Left colon (tissue), 2 donors: ENCODE data around the gene MROH2B. TPM values are rescaled to one million over a fixed set of nuclear protein-coding genes. Genes with fewer than 3 reads are reported as not detected.
"Not testable (repeated sequence)": the region's sequence is repeated elsewhere in the genome, so short reads cannot be mapped to it uniquely, and the experiment has no call there.

ENCODE experiments used
- ATAC-seq: fragments of 200-7000 bp; cut with Tn5 transposase; one replicate; pipeline ENCODE4 v1.9.1; 2020; ENCODE audit warnings: mild to moderate bottlenecking, moderate library complexity
- DNase-seq, 2 donors: peaks; one replicate each; pipeline ENCODE4 v3.0.0-alpha.2; 2020
- intact Hi-C, 2 donors: fragments of 100-400 bp; cut with DNase I in 1 of 2; cut with micrococcal nuclease in 1 of 2; formaldehyde crosslinking; loops; one replicate each; pipeline versions ENCODE4 v1.11.2 to v1.14.0; 2022; cut with DNase I, micrococcal nuclease
- total RNA-seq, 2 donors: library from RNA; stranded (reverse); fragmentation: NEBNext Ultra II Directional; extraction: Animal tissue kit (Norgen Biotek cat#: 25700); gene quantifications; one replicate each; pipeline ENCODE4 v1.2.1, GENCODE V29; 2021
- donor health status: DM: no; HTN: no; CAD: no.
- donor health status: DM: yes; HTN: yes; CAD: no.

MROH2B gene
- total RNA-seq, 2 donors from 2014 or later = not detected

DNA sequence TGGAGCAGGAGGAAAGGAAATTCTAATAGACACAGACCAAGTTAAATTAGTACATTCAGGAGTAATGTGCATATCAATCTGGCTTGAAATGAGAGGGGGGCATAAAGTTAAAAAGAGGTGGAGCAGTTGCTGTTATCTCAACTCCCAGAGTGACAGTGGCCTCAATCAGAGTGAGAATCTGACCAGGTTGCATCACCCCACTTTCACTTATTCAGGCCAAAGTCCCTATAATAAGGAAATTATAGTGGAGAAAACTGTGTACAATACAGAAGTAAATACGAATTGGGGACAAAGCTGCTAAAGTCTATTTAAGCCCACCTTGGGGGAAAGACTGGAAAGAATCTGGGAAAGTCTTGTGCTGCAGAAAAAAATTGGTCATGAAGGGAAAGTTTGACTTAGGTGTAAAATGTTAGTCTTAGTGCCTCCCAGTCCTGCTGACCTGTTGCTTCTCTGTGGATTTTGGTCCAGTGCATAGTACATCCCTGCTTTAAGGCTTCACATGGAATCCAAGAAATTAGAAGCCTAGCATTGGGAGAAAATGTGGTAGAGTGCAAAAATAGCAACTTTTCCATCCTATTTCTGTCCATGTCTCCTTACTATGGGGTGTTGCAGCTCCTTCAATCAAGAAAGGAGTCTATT lies 27.9 kb downstream of the MROH2B start:
- no peak for DNase-seq
- ATAC-seq = peak; percentile 88
- intact Hi-C loops = no loop called here

DNA sequence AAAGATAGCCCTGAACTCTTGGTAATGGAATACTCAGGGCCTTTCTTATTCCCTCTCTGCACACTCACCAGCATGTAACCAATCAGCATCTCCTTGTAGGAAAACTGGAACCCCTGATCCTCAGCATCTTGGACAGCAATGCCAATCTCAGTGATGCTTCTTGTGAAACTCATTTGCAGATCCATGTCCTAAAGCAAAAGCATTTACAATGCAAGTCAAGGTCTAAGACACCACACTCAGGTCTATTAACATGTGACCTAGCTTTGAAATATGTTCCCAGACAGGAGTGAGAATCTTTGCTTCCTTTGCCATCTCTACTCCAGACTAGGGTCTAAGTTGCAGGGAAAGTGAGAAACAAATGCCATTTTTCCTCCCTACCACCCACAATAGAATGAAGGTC lies 38.2 kb downstream of the MROH2B start:
- intact Hi-C loops = no loop called here

DNA sequence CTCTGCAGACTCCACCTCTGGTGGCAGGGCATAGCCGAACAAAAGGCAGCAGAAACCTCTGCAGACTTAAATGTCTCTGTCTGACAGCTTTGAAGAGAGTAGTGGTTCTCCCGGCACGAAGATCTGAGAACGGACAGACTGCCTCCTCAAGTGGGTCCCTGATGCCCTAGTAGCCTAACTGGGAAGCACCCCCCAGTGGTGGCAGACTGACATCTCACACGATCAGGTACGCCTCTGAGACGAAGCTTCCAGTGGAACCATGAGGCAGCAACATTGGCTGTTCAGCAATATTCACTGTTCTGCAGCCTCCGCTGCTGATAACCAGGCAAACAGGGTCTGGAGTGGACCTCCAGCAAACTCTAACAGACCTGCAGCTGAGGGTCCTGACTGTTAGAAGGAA lies 48.5 kb downstream of the MROH2B start:
- ATAC-seq, intact Hi-C loops, DNase-seq: not testable (repeated sequence)

More for the DNA sequence above, 38.2 kb downstream of the MROH2B start:
- DNase-seq = no peak
- no peak for ATAC-seq

DNA sequence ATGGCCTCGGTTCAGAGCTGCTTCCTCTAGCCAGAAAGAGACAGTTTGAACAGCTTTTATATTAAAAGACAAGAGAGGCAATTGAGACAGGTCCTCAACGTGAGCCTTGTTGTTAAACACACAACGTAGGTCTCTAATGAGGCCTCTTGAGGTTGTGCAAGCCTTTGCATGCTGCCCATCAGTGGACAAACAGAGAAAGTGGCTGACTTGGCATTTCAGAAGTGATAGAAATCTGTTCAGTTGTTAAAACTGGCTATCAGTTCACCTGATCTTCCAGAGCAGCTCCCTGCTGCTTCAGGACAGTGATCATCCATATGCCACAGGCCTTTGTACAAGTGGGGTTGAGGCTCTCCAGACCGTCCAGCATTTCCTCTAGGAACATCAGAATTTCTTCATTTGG lies 58.8 kb downstream of the MROH2B start:
- ATAC-seq (no peak), DNase-seq (no peak)
- intact Hi-C loops = no loop called here

DNA sequence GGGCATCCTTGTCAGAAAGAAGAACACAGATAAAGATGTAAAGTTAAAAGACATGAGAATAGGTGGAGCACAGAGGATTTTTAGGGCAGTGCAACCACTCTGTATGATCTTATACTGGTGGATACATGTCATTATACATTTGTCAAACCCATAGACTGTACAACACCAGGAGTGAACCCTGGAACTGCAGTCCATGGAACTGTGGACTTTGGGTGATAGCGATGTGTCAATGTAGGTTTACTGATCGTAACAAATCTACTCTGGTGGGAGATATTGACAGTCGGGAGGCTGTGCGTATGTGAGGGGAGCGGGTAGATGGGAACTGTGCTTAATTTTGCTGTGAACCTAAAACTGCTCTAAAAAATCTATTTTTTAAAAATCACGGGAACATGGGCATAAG lies 60.6 kb downstream of the MROH2B start:
- intact Hi-C loops = no loop called here
- ATAC-seq (no peak), DNase-seq (no peak)

DNA sequence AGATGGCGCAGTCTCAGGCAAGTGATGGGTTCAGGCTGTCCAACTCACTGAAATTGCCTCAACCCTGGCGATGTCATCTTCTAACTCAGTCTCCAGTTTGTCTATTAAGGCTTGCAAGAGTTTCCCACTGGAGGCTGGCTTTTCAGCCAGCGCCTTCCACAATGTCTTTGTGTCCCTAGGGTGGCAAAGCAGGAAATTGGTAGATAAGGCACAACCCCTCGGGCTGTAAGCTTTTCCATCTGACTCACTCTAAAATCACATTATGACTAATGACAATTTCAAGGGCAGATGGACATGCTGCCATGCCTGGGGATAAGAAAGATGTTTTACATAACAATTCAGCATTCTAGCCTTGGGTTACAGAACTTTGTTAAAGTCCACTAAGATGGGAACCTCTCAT lies 61.9 kb downstream of the MROH2B start:
- no peak for ATAC-seq
- intact Hi-C loops = no loop called here
- no peak for DNase-seq

DNA sequence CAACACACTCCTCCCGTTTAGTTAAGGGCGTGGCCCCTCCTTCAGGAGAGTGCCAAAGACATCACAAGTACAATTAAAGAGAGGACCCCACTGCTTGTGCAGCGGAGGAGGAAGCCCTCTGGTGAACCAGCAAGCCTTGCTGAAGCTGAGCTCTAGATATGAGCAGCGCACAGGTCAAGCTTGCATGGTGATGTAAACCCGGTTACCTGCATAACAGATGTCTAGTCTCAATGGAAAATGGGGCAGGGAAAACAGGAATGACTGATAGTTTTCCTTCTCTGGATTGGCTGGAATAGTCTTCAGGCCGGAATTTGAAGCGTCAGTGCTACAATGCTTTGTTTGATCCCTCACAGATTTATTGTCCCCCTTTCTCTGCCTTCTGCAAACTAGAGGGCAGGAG lies 66.2 kb downstream of the MROH2B start:
- no peak for ATAC-seq
- intact Hi-C loops = no loop called here
- no peak for DNase-seq

DNA sequence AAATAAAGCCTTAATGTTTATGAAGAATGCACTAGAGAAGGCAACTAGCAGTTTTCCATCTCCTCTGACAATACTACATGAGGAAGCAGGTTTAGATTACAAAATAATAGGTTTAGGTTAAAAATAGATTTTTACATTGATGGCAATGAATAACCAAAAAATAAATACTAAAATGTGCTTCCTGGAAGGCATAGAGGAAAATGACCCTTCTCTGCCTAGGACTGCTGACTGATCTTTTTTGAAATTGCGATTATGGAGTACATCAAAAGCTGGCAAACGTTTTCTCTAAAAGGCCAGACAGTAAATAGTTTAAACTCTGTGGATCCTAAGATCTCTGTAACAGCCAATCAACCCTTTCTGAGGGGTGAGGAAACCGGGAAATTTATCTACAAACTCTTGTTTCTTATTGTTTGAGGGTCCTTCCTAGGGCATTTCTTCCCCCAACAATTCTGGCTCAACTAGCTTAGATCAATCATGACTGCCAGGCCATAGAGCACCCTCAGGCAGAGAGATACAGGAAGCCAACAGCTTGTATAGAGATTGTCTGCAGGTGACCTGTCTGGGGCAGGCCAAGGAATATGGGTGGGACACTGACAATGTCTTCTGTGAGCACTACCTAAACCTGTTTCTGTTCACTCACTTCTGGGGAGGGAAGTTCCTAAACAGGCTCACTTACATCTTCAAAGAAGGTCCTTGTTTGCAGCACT lies 67.3 kb downstream of the MROH2B start:
- intact Hi-C loops = no loop called here
- ATAC-seq = no peak
- DNase-seq = no peak

DNA sequence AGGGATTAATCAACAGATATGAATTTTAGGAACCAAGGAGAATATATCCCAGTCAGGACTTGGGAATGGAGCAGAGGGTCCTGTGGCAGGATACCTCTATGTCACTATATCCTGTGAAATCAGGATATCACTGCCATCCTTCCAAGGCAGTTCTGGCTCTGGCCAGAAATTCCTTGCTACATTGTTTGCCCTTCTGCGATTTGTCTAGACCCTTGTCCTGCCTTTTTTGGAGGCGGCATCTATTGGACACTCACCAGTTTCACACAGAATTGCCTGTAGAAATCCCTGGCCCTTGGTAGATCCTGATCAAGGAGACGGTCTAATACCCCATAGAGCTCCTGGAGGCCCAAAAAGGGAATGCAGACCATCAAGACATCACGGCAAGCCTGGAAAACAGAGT lies 71.2 kb downstream of the MROH2B start:
- intact Hi-C loops = no loop called here
- ATAC-seq = no peak
- no peak for DNase-seq

DNA sequence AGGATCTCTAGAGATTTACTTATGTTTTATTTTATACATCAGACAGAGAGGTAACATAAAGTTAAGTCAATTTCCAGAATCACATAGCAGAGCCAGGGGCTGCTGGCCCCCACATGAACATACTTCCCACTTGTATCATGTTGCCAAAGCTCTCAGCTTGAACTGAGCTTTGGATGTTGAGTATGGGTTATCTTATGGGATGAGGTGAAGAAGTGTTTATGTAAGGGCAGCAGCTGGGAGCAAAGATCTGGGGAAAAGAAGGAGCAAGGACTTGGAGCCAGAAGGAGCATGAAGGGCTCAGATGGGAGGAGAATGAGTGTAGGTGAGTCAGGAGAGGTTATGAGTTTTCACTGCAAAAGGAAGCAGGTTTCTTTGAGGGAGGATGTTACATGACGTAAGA lies 72.0 kb downstream of the MROH2B start:
- ATAC-seq = no peak
- intact Hi-C loops = no loop called here

DNA sequence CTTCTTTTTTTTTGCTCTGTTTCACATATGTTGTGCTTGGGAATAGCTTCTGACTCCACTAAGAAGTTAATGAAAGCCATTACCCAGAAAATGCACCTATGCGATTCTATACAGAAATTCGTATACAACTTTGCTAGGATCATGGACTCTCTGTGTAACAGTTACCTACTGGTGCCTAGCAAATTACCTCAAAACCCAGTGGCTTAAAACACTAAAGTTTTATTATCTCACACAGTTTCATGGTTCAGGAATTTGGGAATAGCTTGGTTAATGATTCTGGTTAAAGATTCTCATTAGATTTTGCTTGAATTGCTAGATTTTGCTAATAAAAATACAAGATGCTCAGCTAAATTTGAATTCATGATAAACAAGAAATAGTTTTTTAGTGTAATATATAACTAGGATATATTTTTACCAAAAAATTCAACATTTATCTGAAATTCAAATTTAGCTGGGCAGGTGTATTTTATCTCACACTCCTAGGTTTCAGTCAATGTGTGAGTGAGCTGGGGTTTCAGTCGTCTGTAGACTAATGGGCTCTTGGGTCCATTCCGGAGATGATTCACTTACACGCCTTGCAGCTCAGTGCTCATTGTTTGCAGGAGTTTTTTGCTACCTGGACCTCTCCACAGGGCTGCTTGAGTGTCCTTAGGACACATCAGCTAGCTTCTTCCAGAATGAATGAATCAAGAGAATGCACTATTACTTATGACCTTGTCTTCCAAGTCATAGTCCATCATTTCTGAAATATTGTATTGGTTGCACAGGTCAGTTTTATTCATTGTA lies 75.1 kb downstream of the MROH2B start:
- intact Hi-C loops = no loop called here
- no peak for ATAC-seq
- no peak for DNase-seq

More for the DNA sequence above, 72.0 kb downstream of the MROH2B start:
- DNase-seq = no peak

DNA sequence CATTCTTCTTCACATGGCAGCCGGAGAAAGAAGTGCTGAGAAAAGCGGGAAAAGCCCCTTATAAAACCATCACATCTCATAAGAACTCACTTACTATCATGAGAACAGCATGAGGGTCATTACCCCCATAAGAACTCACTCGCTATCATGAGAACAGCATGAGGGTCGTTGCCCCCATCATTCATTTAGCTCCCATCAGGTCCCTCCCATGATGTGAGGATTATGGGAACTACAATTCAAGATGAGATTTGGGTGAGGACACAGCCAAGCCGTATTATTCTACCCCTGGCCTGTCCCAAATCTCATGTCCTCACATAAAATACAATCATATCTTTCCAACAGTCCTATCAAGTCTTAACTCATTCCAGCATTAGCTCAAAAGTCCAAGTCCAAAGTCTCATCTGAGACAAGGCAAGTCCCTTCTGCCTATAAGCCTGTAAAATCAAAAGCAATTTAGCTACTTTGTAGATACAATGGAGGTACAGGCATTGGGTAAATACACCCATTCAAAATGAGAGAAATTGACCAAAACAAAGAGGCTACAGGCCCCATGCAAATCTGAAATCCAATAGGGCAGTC lies 79.1 kb downstream of the MROH2B start:
- ATAC-seq (no peak), DNase-seq (no peak)
- intact Hi-C loops = no loop called here

DNA sequence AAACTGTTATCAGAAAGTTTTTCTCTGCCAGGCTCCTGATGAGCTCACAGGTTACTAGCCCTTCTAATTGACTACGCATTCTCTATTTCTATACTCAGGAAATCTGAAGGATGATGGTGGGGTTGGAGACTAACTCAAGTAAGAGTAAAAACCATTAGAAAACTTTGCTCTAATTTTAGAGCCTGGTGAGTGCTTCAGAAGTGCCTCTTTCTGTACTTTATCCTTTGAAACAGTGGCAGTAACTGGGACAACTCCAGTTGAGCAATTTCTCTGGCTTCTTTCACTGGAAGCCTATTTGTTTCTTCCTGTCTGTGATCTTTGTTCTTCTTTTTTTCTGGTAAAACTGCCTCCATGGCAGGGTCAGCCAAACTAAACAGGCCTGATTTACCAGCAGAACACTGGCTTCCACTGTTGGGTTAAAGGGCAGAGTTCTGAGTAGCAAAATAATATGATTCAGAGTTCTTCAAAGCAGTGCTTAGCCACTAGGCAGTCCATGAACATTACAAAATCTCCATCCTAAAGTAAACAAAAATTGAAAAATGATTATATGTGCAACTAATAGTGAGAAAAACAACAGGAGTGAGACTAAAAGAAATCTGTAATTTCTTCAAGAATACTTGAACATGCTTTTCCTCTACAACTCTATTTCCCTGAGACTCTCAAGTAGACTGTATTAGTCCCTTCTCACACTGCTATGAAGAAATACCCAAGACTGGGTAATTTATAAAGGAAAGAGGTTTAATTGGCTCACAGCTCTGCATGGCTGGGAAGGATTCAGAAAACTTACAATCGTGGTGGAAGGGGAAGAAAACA lies 79.8 kb downstream of the MROH2B start:
- intact Hi-C loops = no loop called here
- peak in 1 of 2 donors; percentile 40 for DNase-seq
- peak; percentile 35 for ATAC-seq

DNA sequence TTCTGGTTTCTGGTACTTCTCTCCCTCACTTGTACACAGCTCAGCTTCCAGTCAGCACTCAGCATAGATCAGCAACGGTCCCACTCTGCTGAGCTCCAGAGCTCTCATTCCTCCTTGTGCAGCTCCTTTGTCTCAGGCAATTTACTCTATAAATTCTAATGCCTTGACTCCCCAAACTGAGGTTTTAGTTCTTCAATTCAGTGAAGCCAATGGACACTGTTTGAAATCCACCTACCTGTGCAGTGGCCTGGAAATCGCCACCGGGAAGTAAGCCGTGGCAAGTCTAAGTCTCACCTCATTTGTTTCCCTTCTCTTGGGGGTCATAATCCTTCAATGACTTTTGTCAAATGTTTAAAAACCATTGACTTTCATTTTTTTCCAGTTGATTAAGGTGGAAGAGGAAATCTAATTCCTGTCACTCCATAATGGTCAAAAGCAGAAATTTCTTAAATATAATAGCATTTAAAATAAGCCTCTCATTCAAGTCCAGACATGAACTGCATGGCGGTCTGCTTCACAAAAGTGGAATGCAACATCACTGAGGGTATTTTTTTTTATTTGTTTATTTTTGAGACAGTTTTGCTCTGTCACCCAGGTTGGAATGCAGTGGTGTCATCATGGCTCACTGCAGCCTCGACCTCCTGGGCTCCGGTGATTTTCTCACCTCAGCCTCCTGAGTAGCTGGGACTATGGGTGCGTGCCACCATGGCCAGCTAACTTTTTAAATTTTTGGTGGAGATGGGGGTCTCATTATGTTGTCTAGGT lies 82.2 kb downstream of the MROH2B start:
- intact Hi-C loops = no loop called here
- no peak for ATAC-seq
- DNase-seq = no peak

DNA sequence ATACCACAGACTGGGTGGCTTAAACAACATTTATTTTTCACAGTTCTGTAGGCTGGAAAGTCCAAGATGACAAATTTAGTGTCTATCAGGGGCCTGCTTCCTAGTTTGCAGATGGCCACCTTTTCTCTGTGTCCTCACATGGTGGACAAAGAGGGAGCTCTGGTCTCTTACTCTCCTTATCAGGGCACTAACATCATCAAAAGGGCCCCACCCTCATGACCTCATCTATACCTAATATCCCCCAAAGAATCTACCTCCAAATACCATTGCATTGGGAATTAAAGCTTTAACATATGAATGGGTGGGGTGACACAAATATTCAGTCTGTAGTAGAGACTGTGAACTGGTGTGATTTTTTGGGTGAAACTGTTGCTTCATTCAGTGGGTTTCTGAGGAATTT lies 83.8 kb downstream of the MROH2B start:
- intact Hi-C loops = no loop called here
- DNase-seq (no peak), ATAC-seq (no peak)

DNA sequence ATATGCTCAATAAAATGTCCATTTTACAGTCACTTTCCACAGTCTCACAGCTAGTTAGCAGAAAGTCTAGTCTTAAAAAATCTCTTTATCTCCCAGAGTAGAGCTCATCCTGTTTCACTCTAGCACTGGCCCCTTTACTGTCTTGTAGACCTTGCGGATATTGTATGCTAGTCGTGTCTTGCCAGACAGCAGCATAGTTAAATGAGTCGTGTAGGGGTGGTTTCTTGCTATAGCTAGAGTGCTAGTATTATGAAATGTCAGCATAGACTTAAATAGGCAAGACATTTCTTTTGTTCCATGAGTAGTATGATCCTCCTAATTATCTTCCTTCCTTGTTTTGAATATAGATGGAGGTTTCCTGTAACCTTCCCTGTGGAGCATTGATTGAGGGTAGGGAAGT lies 84.5 kb downstream of the MROH2B start:
- DNase-seq (no peak), ATAC-seq (no peak)
- intact Hi-C loops = no loop called here

DNA sequence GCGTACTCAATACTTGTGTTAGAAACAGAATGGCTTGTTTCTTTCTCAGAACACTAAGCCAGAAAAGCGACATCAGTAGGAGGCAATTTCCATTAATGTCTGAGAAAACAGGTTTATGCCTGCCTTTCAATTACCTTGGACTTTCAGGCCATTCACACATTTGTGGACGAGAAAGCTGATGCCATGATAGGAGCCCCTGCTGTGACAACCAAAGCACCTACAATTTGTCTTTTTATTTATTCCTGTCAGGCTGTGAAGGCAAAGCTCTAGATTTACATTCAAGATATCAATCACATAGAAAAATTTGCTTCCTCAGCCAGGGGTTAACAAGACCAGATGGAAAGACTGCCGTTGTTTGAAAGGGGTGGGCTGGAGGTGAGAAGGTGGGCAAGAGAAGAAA lies 85.6 kb downstream of the MROH2B start:
- no peak for ATAC-seq
- intact Hi-C loops = no loop called here
- no peak for DNase-seq

DNA sequence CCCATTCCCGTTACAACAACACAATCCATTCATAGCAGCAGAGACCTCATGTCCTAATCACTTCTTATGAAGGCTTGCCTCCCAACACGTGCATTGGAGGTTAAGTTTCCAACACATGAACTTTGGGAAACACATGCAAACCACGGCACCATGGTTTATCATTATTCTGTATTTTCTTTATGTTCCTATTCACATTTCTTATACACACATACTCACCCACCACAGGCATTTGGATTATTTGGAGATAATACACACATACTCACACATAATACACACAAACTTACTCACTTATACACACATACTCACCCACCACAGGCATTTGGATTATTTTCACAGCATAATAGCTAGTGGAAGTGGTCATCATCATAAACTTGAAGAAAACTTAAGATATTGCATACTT lies 86.3 kb downstream of the MROH2B start:
- ATAC-seq (no peak), DNase-seq (no peak)
- intact Hi-C loops = no loop called here
